ENCODE data around the gene NAA80. TPM values are rescaled to one million over a fixed set of nuclear protein-coding genes. Genes with fewer than 3 reads are reported as not detected.

Gene NAA80
- total and polyA plus RNA-seq, 2 of the 8 experiments (the other 6 are each of a cell fraction or from before 2014, with no cell fraction given): 11.3 to 16.7 TPM

DNA sequence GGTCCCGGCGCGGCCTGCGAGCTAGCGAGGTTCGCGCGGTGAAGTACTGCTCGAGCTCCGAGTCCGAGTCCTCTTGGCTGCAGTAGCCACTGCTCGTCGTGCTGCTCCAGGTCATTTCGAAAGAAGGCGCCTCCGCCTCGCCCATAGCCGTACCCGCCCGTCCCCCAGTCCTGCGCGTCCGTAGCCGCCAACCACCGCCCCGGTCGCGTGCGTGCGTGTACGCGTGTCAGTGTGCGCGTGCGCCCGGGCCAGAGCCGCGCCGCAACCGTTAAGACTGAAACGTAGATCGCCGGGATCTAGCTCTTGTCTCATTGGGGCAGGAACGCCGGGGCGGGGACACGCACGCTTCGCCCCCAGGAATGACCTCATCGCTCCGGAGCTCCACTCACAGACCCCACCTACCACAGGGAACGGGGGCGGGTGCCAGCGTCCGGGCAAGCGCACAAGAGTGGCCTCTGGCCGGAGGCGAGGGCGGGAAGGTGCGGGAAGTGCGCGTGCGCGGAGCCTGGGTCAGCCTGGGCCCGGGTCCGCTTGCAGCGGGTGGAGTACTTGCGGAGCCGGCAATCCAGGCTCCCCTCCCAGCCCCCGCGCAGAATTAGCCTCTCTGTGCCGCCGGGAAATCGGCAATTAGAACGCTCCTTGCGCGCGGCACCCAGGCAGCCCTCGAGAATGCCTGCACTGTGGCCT lies 38.1 kb upstream of the NAA80 start:
- WGBS, 2 experiments (ENCODE audit: extremely low coverage in 1 of 2, insufficient coverage in 1 of 2, insufficient read length in 1 of 2, insufficient replicate concordance in 2 of 2, low coverage in 1 of 2, low lambda C conversion rate in 2 of 2, missing lambda C conversion rate in 1 of 2): 1% methylated on average over 76 of the region's 79 CpGs; no CpG with 5 or more reads in 1 of the 2 experiments
- Histone ChIP-seq H3K36me3 (ENCODE audit: control insufficient read depth in 2 of 4, insufficient read depth in 4 of 4, low read length in 3 of 4) (peaks cover 0 to 2% (median 0%) of the 10 kb centered on the region in 4 experiments; a peak in 2 of 8 replicates), H3K27ac (ENCODE audit: low read depth, low read length) (peak overlapping the region; percentile 72; the same call in 1 of the 2 replicates), H3K4me3 (ENCODE audit: extremely low read depth in 1 of 4, insufficient read depth in 2 of 4, low read depth in 3 of 4, low read length in 4 of 4) (peak overlapping the region; percentile 72 to 96 (median 88)), H3K4ac (replicated peaks; ENCODE audit: insufficient read length, low read depth, low read length) (peak overlapping the region; percentile 29), H3K9ac (replicated peaks in 1 of 4; ENCODE audit: extremely low read depth in 1 of 4, low read depth in 3 of 4, low read length in 3 of 4) (peak overlapping the region; percentile 68 to 88 (median 82)), H3K4me1 (replicated peaks in 1 of 4; ENCODE audit: control insufficient read depth in 3 of 4, insufficient read depth in 4 of 4, low read length in 3 of 4) (peaks cover 0 to 15% (median 14%) of the 10 kb centered on the region in 4 experiments; a peak in 5 of 7 replicates), H3K14ac (ENCODE audit: insufficient read length) (no peak overlapping the region), H4K91ac (replicated peaks; ENCODE audit: insufficient read length, low read length) (peak overlapping the region; percentile 93), H2BK120ac (replicated peaks; ENCODE audit: low read depth, low read length) (no peak overlapping the region), H2BK15ac (ENCODE audit: low read length) (no peak overlapping the region), H4K20me1 (replicated peaks in 1 of 2; ENCODE audit: control insufficient read depth in 1 of 2, insufficient read depth in 2 of 2, low read length in 2 of 2) (peaks cover 0 to 10% of the 10 kb centered on the region in 2 experiments), H3K23me2 (ENCODE audit: low read depth, low read length) (peaks cover 18% of the 10 kb centered on the region), H3K79me2 (ENCODE audit: control insufficient read depth in 1 of 2, insufficient read depth in 2 of 2, low read length in 2 of 2) (peaks cover 0 to 28% of the 10 kb centered on the region in 2 experiments; a peak in 2 of 4 replicates), H4K5ac (ENCODE audit: insufficient read length, low read depth, low read length) (peak overlapping the region; percentile 89), H3K9me3 (ENCODE audit: insufficient read depth in 2 of 2, low read depth in 1 of 2, low read length in 1 of 2) (no peaks in the 10 kb centered on the region), H3K79me1 (ENCODE audit: low read depth, low read length) (peaks cover 6% of the 10 kb centered on the region; the same call in 1 of the 2 replicates), H2BK20ac (ENCODE audit: low read length) (no peak overlapping the region), H2BK5ac (ENCODE audit: low read depth, low read length) (peak overlapping the region; percentile 86; the same call in 1 of the 2 replicates), H3K4me2 (ENCODE audit: insufficient read depth in 1 of 2, low read depth in 2 of 2, low read length in 2 of 2) (peak overlapping the region; percentile 95 to 98), H2AFZ (ENCODE audit: low read length) (0 out of 2 replicates have a peak overlapping the region, but pooled peaks have one; percentile 2), H3K18ac (ENCODE audit: extremely low read depth, low read length) (peak overlapping the region; percentile 61), H2AK5ac (ENCODE audit: low read depth, low read length) (no peak overlapping the region), H3K27me3 (replicated peaks in 1 of 4; ENCODE audit: control insufficient read depth in 3 of 4, extremely low read depth in 1 of 4, insufficient read depth in 3 of 4, low read length in 3 of 4) (peaks cover 20 to 44% (median 37%) of the 10 kb centered on the region in 4 experiments), H3K56ac (replicated peaks; ENCODE audit: insufficient read length, low read depth, low read length) (peak overlapping the region; percentile 79), H3K23ac (ENCODE audit: insufficient read length) (no peak overlapping the region), H2BK12ac (ENCODE audit: low read depth, low read length) (peak overlapping the region; percentile 46; the same call in 1 of the 2 replicates), H4K8ac (ENCODE audit: extremely low read depth, insufficient read depth, low read length) (peak overlapping the region; percentile 93)
- no peak for FAIRE-seq
- POLR2A ChIA-PET (ENCODE audit: partially characterized antibody): interaction anchor here (0.7 to 4.4 kb wide), 23 partner anchors 8 to 233 kb away, joined by 3 to 40 read pairs (median 5); partner anchors contain the start of genes CYB561D2, HEMK1, HYAL2 and HYAL3
- DNase-seq (ENCODE audit: low read depth in 1 of 2, low spot score in 2 of 2): peak; percentile 96 to 99
- CTCF ChIA-PET (ENCODE audit: partially characterized antibody): interaction anchor here (0.7 to 7.7 kb wide), 17 partner anchors 9 to 1052 kb away, joined by 3 to 60 read pairs (median 4); partner anchors contain the start of genes CISH, HYAL1, HYAL2 and HYAL3

Measured in H1 (cell line).